Measurements from ENCODE around the gene IQGAP3. TPM values are rescaled to one million over a fixed set of nuclear protein-coding genes. Genes with fewer than 3 reads are reported as not detected.

Gene IQGAP3
- total RNA-seq, 2 experiments from 2014 or later, result not detected

DNA sequence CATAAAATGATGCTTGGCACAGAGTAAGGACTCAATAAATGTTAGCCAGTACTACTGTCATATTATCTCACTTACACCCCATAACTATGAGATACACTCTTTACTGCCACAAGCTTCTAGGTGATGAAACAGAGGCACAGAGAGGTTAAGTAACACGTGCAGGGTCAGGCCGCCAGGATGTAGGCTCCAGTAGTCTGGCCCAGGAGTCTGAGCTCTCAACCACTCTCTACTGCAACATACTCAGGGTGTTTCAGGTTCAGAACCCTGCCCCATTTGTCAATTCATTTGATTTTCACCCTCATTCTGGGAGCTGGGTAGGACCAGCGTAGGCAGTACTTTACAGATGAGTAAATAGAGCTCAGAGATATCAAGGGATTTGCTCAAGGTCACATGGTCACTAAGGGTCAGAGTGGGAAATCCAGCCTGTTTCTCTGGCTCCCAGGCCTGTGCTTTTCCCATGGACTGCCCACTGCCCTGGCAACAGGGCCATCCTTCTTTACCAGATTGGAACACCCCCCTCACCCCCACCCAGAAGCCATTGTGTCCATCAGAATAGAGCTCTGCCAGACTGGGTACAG is 21.2 kb downstream of the IQGAP3 start:
- ChIA-PET CTCF (interaction anchor here (0.9 to 2.3 kb wide), 2 partner anchors 70 to 105 kb away, joined by 3 to 5 read pairs; no protein-coding TSS in a partner anchor), POLR2A (no interaction called here)
- Histone ChIP-seq H3K27ac (ENCODE audit: low read depth in 1 of 2, low read length in 2 of 2) (no peak overlapping the region), H3K4me3 (ENCODE audit: low read length) (no peak overlapping the region), H3K4me1 (ENCODE audit: insufficient read depth, low read length) (no peaks in the 10 kb centered on the region), H3K36me3 (ENCODE audit: insufficient read depth, low read length) (no peaks in the 10 kb centered on the region), H3K9me3 (ENCODE audit: control insufficient read depth in 1 of 2, insufficient read depth in 1 of 2, low read length in 2 of 2) (no peaks in the 10 kb centered on the region), H3K27me3 (ENCODE audit: control insufficient read depth in 1 of 2, insufficient read depth in 2 of 2, low read length in 2 of 2) (no peaks in the 10 kb centered on the region)
- intact Hi-C loops (cut with DNase I, micrococcal nuclease), result no loop called here
- no peaks in the 10 kb centered on the region for H3K27me3 Mint-ChIP-seq
- no peaks in the 10 kb centered on the region for H3K4me1 Mint-ChIP-seq (ENCODE audit: low read depth)
- no peak for DNase-seq
- no peak overlapping the region for H3K4me3 Mint-ChIP-seq
- TF ChIP-seq, protein P1, sequence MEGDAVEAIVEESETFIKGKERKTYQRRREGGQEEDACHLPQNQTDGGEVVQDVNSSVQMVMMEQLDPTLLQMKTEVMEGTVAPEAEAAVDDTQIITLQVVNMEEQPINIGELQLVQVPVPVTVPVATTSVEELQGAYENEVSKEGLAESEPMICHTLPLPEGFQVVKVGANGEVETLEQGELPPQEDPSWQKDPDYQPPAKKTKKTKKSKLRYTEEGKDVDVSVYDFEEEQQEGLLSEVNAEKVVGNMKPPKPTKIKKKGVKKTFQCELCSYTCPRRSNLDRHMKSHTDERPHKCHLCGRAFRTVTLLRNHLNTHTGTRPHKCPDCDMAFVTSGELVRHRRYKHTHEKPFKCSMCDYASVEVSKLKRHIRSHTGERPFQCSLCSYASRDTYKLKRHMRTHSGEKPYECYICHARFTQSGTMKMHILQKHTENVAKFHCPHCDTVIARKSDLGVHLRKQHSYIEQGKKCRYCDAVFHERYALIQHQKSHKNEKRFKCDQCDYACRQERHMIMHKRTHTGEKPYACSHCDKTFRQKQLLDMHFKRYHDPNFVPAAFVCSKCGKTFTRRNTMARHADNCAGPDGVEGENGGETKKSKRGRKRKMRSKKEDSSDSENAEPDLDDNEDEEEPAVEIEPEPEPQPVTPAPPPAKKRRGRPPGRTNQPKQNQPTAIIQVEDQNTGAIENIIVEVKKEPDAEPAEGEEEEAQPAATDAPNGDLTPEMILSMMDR (IDR thresholded peaks at IDR 0.05), result no peak
- no peaks in the 10 kb centered on the region for H3K36me3 Mint-ChIP-seq (ENCODE audit: low read depth)
- ATAC-seq (ENCODE audit: poor library complexity), result no peak
- H3K27ac Mint-ChIP-seq, result no peak overlapping the region
- no peaks in the 10 kb centered on the region for H3K9me3 Mint-ChIP-seq

DNA sequence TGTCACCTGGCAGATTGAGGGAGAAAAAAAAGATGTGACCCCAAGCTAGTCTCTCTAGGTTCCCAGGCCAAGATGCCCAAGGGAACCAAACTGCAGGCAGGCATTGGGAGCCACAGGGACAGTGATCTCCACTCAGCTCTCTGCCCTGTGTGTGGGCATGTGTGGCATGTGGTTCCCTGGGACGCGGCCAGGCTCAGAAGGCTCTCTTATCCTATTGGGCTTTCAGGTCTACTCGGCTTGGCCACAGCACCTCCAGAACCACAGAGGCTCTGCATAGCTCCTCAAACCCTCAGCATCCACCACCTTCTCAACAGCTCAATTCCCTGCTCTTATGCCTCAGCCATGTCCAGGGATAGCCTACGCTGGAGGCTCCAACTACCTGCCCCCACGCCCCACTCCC is 22.0 kb downstream of the IQGAP3 start:
- TF ChIP-seq, protein P1 (IDR thresholded peaks at IDR 0.05), result no peak
- Mint-ChIP-seq H3K4me3 (no peak overlapping the region), H3K27ac (no peak overlapping the region), H3K27me3 (no peaks in the 10 kb centered on the region), H3K36me3 (ENCODE audit: low read depth) (no peaks in the 10 kb centered on the region), H3K4me1 (ENCODE audit: low read depth) (no peaks in the 10 kb centered on the region), H3K9me3 (no peaks in the 10 kb centered on the region)
- ATAC-seq (ENCODE audit: poor library complexity) (no peak), DNase-seq (no peak)
- Histone ChIP-seq H3K9me3 (ENCODE audit: control insufficient read depth in 1 of 2, insufficient read depth in 1 of 2, low read length in 2 of 2) (no peaks in the 10 kb centered on the region), H3K4me1 (ENCODE audit: insufficient read depth, low read length) (no peaks in the 10 kb centered on the region), H3K27me3 (ENCODE audit: control insufficient read depth in 1 of 2, insufficient read depth in 2 of 2, low read length in 2 of 2) (no peaks in the 10 kb centered on the region), H3K27ac (ENCODE audit: low read depth in 1 of 2, low read length in 2 of 2) (no peak overlapping the region), H3K4me3 (ENCODE audit: low read length) (no peak overlapping the region), H3K36me3 (ENCODE audit: insufficient read depth, low read length) (no peaks in the 10 kb centered on the region)
- POLR2A ChIA-PET, result no interaction called here
- intact Hi-C loops (cut with DNase I, micrococcal nuclease), result no loop called here
- CTCF ChIA-PET, result interaction anchor here (0.9 kb wide), 1 partner anchor 104 kb away, joined by 3 read pairs; no protein-coding TSS in a partner anchor

DNA sequence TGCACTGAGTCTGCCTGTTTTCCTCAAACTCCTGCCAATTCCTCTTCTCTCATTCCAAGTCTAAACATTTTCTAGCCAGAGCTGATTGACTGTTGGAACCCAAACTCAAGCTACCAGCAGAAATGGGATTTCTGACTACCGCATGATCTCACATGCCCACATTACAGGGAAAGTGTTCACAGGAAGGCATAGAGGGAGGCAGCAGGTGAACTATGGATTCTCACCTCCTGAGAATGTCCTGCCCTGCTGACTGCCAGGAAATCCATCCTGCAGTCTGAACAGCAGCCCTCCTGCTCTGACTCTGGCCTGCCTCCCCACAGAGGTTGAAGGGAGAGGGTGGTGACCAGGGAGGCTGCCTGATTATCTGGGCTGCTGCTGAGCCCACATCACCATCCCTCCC is 22.5 kb downstream of the IQGAP3 start:
- intact Hi-C loops (cut with DNase I, micrococcal nuclease), result loop anchor here in 1 of 2 experiments (10.0 kb wide), 1 partner anchor 65 kb away; no protein-coding TSS in a partner anchor
- ChIA-PET POLR2A (interaction anchor here (1.0 kb wide), 1 partner anchor 49 kb away, joined by 3 read pairs; no protein-coding TSS in a partner anchor), CTCF (interaction anchor here (0.9 kb wide), 1 partner anchor 104 kb away, joined by 3 read pairs; no protein-coding TSS in a partner anchor)
- TF ChIP-seq, protein P1 (IDR thresholded peaks at IDR 0.05), result no peak
- Mint-ChIP-seq H3K4me1 (ENCODE audit: low read depth) (no peaks in the 10 kb centered on the region), H3K4me3 (no peak overlapping the region), H3K27ac (no peak overlapping the region), H3K27me3 (no peaks in the 10 kb centered on the region), H3K9me3 (no peaks in the 10 kb centered on the region), H3K36me3 (ENCODE audit: low read depth) (no peaks in the 10 kb centered on the region)
- Histone ChIP-seq H3K27ac (ENCODE audit: low read depth in 1 of 2, low read length in 2 of 2) (no peak overlapping the region), H3K9me3 (ENCODE audit: control insufficient read depth in 1 of 2, insufficient read depth in 1 of 2, low read length in 2 of 2) (no peaks in the 10 kb centered on the region), H3K36me3 (ENCODE audit: insufficient read depth, low read length) (no peaks in the 10 kb centered on the region), H3K27me3 (ENCODE audit: control insufficient read depth in 1 of 2, insufficient read depth in 2 of 2, low read length in 2 of 2) (no peaks in the 10 kb centered on the region), H3K4me1 (ENCODE audit: insufficient read depth, low read length) (no peaks in the 10 kb centered on the region), H3K4me3 (ENCODE audit: low read length) (no peak overlapping the region)
- ATAC-seq (ENCODE audit: poor library complexity) (no peak), DNase-seq (no peak)

All from CD4-positive, alpha-beta T cell (primary cell).